GM12865 (cell line): ENCODE measurements around the gene UQCR10.

Experiments
- DNase-seq: peaks from one replicate; pipeline ENCODE4 v3.0.0; 2010; ENCODE audit warnings: low read depth
- H3K4me3 ChIP-seq: 2 replicates; pipeline ENCODE4 v1.5.1; 2011; ENCODE audit warnings: mild to moderate bottlenecking, low read depth, low read length, control low read depth
- TF ChIP-seq, protein P1 (sequence below): IDR thresholded peaks from 2 replicates; pipeline ENCODE4 v1.5.1; 2011; ENCODE audit warnings: low read length, control low read depth, low read depth, inconsistent platforms; ENCODE audit not compliant: insufficient read depth; ENCODE audit errors: missing control alignments

The UQCR10 gene

DNA sequence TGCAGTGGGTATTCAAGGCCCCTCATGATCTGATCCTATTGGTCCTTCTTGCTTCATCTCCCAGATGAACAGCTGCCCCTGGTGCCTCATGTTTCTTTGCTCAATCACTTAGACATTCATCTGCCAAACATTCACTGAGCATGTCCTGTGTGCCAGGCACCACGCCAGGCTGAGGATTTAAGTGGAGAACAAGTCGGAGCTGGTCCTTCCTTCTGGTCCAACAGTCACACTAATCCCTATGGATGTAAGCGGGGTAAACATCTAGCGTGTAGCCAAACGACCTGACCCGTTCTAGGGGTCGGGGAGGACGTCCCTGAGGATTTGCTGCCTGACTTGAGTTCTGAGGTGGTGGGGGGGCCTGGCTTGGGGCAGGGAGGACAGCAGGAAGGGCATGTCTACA lies 22.3 kb upstream of the UQCR10 start:
- TF ChIP-seq, protein P1, sequence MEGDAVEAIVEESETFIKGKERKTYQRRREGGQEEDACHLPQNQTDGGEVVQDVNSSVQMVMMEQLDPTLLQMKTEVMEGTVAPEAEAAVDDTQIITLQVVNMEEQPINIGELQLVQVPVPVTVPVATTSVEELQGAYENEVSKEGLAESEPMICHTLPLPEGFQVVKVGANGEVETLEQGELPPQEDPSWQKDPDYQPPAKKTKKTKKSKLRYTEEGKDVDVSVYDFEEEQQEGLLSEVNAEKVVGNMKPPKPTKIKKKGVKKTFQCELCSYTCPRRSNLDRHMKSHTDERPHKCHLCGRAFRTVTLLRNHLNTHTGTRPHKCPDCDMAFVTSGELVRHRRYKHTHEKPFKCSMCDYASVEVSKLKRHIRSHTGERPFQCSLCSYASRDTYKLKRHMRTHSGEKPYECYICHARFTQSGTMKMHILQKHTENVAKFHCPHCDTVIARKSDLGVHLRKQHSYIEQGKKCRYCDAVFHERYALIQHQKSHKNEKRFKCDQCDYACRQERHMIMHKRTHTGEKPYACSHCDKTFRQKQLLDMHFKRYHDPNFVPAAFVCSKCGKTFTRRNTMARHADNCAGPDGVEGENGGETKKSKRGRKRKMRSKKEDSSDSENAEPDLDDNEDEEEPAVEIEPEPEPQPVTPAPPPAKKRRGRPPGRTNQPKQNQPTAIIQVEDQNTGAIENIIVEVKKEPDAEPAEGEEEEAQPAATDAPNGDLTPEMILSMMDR = no peak
- no peak overlapping the region for H3K4me3 ChIP-seq
- DNase-seq = no peak

DNA sequence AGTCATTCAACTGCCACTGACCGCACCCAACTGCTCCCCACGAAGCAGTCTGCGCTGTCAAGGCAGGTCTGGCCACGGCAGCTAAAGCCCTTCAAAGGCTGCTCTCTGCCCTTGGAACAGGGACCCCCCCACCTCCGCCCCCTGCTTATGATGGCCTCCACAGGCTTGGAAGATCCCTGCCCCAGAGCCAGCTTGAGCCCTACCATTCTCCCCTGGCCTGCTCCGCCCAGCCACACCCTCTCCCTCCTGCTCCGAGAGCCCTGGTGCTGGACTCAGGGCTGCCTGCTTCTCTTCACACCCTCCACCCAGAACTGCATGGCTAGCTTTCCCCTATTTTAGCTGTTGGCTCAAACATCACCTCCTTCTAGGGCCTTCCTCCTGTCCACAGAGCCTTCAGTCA lies 19.3 kb upstream of the UQCR10 start:
- TF ChIP-seq, protein P1 = no peak
- DNase-seq = no peak
- H3K4me3 ChIP-seq = no peak overlapping the region

DNA sequence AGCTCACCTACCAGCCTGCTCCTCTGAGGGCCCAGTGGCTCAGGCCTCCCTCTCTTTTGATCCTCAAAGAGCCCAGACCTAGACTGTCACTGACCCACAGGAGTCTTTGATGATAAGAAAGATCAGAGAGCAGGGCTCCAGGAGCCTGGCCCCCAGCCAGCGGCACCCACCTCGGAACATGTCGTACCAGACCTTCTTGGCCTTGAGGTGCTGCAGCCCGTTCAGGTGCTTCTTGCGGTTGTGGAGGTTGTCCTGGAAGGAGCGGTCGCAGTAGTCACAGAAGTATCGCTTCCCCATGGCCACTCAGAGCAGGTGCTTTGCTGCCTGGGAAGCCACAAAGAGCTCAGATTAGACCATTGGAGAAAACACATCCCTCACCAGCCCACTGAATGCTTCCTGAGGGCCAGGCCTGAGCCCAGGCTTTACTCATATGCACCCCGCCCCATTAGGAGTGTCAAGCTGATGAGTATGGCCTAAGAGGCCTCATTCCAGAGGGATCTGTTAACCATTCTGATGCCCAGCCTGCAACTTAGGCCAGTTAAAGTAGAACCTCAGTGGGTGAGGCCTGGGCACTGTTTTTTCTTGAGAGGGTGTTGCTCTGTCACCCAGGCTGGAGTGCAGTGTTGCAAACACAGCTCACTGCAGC lies 18.8 kb upstream of the UQCR10 start:
- no peak overlapping the region for H3K4me3 ChIP-seq
- DNase-seq = no peak
- TF ChIP-seq, protein P1 = no peak

DNA sequence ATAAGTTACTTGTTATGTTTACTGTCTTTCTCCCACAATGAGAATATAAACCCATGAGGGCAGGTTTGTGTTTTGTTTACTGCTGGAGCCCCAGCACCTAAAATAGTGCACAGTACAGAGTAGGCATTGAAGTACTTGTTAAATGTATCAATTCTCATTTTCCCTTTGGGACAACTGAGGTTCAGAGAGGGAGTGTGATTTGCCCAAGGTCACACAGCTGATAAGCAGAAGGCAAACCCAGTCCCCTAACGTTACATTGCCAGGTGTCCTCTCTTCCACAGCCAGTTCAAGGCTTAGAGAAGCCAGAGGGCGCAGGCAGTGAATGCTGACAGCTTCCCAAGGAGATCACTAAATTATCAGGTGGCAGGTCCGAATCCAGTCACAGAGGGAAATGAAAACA lies 17.1 kb upstream of the UQCR10 start:
- no peak overlapping the region for H3K4me3 ChIP-seq
- no peak for DNase-seq
- TF ChIP-seq, protein P1 = no peak

DNA sequence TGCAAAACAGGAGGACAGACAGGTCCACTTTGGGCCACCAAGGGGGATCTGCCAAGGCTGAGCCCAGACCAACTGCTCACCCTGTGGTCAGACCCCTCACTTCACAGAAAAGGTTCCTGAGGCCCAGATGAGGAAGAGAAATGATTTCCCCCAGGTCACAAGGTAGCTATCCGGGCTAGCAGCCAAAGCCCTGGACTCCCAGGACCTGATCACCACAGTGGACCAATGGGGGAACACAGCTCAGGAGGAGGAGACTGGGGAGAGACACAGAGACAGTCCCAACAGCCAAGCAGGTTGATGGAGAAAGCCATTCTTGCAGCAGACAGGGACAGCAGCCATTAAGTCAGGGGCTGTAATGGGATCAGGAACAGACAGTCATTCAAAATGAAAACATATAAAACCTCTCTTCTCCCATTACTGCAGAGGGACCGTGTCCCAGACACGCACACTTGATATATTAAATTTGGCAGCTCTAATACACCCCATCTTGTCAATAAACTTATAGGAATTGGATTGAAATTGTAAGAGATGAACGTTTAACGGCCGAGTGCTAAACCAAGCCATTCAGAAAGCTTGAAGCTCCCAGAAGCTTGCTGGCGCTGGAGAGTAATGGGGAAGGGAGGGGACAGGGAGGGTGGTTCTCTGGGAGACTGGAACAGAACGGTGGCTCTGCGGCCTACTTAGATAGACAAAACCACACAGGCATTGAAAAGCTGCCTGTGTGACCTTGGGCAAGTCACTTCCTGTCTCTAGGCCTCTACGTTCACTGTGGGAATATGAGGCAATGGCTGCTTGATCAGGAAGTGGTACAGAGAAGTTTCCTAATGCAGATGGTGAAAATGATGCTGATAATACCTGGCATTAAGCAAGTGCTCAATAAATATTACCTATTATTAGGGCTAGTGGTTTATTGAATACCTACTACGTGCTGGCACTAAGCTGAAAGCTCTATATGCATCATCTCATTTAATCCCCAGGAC lies 16.3 kb upstream of the UQCR10 start:
- TF ChIP-seq, protein P1 = no peak
- no peak overlapping the region for H3K4me3 ChIP-seq
- DNase-seq = no peak

DNA sequence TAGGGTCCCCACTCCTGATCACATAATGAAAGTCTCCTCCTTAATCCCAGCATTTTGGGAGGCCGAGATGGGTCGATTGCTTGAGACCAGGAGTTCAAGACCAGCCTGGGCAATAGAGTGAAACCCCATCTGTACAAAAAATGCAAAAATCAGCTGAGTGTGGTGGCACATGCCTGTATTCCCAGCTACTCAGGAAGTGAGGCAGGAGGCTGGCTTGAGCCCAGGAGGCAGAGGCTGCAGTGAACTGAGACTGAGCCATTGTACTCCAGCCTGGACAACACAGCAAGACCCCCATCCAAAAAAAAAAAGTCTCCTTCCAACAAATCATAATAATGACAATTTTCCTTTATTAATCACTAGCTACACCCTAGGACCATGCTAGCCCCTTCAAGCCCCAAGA lies 15.5 kb upstream of the UQCR10 start:
- no peak overlapping the region for H3K4me3 ChIP-seq
- no peak for DNase-seq
- TF ChIP-seq, protein P1 = no peak
